Measurements from ENCODE around the gene XKR7. TPM values are rescaled to one million over a fixed set of nuclear protein-coding genes. Genes with fewer than 3 reads are reported as not detected.

XKR7 gene
- polyA plus RNA-seq, 1 donor from 2014 or later, result 9.6 TPM

GRCh38 chr20:32010101-32010500 is 42.1 kb downstream of the XKR7 start, which contains the start of gene CCM2L:
TSS of gene CCM2L (plus strand) at chr20:32010438. CDS start at chr20:32010455, 17 bp downstream.
- H3K27ac ChIP-seq (ENCODE audit: low read length), result no peak within 1 kb of the TSS
- no peaks in the 10 kb centered on the region for H3K36me3 ChIP-seq (ENCODE audit: insufficient read depth, low read length)
- H3K9ac ChIP-seq (ENCODE audit: low read length), result no peak within 1 kb of the TSS
- no peak for TF ChIP-seq MXI1 (conservative IDR thresholded peaks at IDR 0.05; ENCODE audit: poor library complexity, severe bottlenecking)
- no peak for TF ChIP-seq POLR2AphosphoS5 (IDR thresholded peaks at IDR 0.05)
- no peak for TF ChIP-seq SMC3 (conservative IDR thresholded peaks at IDR 0.05; ENCODE audit: poor library complexity)
- TF ChIP-seq TAF1 (IDR thresholded peaks at IDR 0.05; ENCODE audit: low read depth), result no peak
- no peak for TF ChIP-seq RAD21 (conservative IDR thresholded peaks at IDR 0.05)
- no peak for TF ChIP-seq EZH2 (IDR thresholded peaks at IDR 0.05; ENCODE audit: borderline replicate concordance, insufficient read depth, low read length, poor library complexity, severe bottlenecking)
- H2AFZ ChIP-seq (ENCODE audit: low read depth, low read length), result no peak within 1 kb of the TSS
- H3K79me2 ChIP-seq (replicated peaks; ENCODE audit: insufficient read depth, low read length), result no peaks in the 10 kb centered on the region
- H3K9me2 ChIP-seq (ENCODE audit: insufficient read depth, low read length), result no peaks in the 10 kb centered on the region
- H3K9me3 ChIP-seq (ENCODE audit: low read length), result no peaks in the 10 kb centered on the region
- H3K4me2 ChIP-seq (ENCODE audit: low read length), result no peak within 1 kb of the TSS
- no peaks in the 10 kb centered on the region for H3K27me3 ChIP-seq (ENCODE audit: insufficient read depth, low read depth, low read length)
- no peak within 1 kb of the TSS for H3K4me3 ChIP-seq (ENCODE audit: low read length)
- no peaks in the 10 kb centered on the region for H3F3A ChIP-seq (ENCODE audit: insufficient read depth, low read length, poor library complexity, severe bottlenecking)
- H4K20me1 ChIP-seq (ENCODE audit: insufficient read depth), result no peaks in the 10 kb centered on the region

GRCh38 chr20:32010666-32011065 is 42.7 kb downstream of the XKR7 start:
- H3K27me3 ChIP-seq (ENCODE audit: insufficient read depth, low read depth, low read length), result no peaks in the 10 kb centered on the region
- no peaks in the 10 kb centered on the region for H3K9me3 ChIP-seq (ENCODE audit: low read length)
- no peaks in the 10 kb centered on the region for H3K9me2 ChIP-seq (ENCODE audit: insufficient read depth, low read length)
- no peak for TF ChIP-seq POLR2AphosphoS5 (IDR thresholded peaks at IDR 0.05)
- TF ChIP-seq, protein P1, sequence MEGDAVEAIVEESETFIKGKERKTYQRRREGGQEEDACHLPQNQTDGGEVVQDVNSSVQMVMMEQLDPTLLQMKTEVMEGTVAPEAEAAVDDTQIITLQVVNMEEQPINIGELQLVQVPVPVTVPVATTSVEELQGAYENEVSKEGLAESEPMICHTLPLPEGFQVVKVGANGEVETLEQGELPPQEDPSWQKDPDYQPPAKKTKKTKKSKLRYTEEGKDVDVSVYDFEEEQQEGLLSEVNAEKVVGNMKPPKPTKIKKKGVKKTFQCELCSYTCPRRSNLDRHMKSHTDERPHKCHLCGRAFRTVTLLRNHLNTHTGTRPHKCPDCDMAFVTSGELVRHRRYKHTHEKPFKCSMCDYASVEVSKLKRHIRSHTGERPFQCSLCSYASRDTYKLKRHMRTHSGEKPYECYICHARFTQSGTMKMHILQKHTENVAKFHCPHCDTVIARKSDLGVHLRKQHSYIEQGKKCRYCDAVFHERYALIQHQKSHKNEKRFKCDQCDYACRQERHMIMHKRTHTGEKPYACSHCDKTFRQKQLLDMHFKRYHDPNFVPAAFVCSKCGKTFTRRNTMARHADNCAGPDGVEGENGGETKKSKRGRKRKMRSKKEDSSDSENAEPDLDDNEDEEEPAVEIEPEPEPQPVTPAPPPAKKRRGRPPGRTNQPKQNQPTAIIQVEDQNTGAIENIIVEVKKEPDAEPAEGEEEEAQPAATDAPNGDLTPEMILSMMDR (IDR thresholded peaks at IDR 0.05; ENCODE audit: poor library complexity, severe bottlenecking), result no peak
- TF ChIP-seq, protein P2, sequence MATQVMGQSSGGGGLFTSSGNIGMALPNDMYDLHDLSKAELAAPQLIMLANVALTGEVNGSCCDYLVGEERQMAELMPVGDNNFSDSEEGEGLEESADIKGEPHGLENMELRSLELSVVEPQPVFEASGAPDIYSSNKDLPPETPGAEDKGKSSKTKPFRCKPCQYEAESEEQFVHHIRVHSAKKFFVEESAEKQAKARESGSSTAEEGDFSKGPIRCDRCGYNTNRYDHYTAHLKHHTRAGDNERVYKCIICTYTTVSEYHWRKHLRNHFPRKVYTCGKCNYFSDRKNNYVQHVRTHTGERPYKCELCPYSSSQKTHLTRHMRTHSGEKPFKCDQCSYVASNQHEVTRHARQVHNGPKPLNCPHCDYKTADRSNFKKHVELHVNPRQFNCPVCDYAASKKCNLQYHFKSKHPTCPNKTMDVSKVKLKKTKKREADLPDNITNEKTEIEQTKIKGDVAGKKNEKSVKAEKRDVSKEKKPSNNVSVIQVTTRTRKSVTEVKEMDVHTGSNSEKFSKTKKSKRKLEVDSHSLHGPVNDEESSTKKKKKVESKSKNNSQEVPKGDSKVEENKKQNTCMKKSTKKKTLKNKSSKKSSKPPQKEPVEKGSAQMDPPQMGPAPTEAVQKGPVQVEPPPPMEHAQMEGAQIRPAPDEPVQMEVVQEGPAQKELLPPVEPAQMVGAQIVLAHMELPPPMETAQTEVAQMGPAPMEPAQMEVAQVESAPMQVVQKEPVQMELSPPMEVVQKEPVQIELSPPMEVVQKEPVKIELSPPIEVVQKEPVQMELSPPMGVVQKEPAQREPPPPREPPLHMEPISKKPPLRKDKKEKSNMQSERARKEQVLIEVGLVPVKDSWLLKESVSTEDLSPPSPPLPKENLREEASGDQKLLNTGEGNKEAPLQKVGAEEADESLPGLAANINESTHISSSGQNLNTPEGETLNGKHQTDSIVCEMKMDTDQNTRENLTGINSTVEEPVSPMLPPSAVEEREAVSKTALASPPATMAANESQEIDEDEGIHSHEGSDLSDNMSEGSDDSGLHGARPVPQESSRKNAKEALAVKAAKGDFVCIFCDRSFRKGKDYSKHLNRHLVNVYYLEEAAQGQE (IDR thresholded peaks at IDR 0.05; ENCODE audit: borderline replicate concordance), result no peak
- no peak for TF ChIP-seq EZH2 (IDR thresholded peaks at IDR 0.05; ENCODE audit: borderline replicate concordance, insufficient read depth, low read length, poor library complexity, severe bottlenecking)
- no peak overlapping the region for H3K27ac ChIP-seq (ENCODE audit: low read length)
- no peaks in the 10 kb centered on the region for H3K36me3 ChIP-seq (ENCODE audit: insufficient read depth, low read length)
- H3F3A ChIP-seq (ENCODE audit: insufficient read depth, low read length, poor library complexity, severe bottlenecking), result no peaks in the 10 kb centered on the region
- no peaks in the 10 kb centered on the region for H3K79me2 ChIP-seq (replicated peaks; ENCODE audit: insufficient read depth, low read length)
- H4K20me1 ChIP-seq (ENCODE audit: insufficient read depth), result no peaks in the 10 kb centered on the region
- no peak overlapping the region for H2AFZ ChIP-seq (ENCODE audit: low read depth, low read length)
- no peak overlapping the region for H3K4me2 ChIP-seq (ENCODE audit: low read length)
- no peak overlapping the region for H3K9ac ChIP-seq (ENCODE audit: low read length)
- H3K4me3 ChIP-seq (ENCODE audit: low read length), result no peak overlapping the region

DNA sequence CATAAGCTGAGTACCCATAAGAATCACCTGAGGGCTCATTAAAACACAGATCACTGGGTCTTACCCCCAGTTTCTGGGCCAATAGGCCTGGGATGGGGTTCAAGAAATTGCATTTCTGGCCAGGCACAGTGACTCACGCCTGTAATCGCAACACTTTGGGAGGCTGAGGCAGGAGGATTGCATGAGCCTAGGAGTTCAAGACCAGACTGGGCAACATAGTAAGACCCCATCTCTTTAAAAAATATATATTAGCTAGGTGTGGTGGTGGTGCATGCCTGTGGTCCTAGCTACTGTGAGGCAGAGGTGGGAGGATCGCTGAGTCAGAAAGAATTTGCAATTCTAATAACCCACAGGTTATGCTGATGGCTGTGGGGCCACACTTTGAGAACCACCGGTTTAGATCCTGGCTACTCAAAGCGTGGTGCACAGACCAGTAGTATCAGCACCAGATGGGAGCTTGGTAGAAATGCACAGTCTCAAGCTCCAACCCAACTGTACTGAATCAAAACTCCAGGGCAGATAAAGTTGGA is 44.3 kb downstream of the XKR7 start:
- Histone ChIP-seq H3K9ac (ENCODE audit: low read length) (no peak overlapping the region), H3F3A (ENCODE audit: insufficient read depth, low read length, poor library complexity, severe bottlenecking) (no peaks in the 10 kb centered on the region), H3K36me3 (ENCODE audit: insufficient read depth, low read length) (no peaks in the 10 kb centered on the region), H3K27me3 (ENCODE audit: insufficient read depth, low read depth, low read length) (peaks cover 3% of the 10 kb centered on the region), H3K79me2 (replicated peaks; ENCODE audit: insufficient read depth, low read length) (no peaks in the 10 kb centered on the region), H3K27ac (ENCODE audit: low read length) (no peak overlapping the region), H3K9me3 (ENCODE audit: low read length) (no peaks in the 10 kb centered on the region), H2AFZ (ENCODE audit: low read depth, low read length) (no peak overlapping the region), H3K4me3 (ENCODE audit: low read length) (no peak overlapping the region), H4K20me1 (ENCODE audit: insufficient read depth) (no peaks in the 10 kb centered on the region), H3K9me2 (ENCODE audit: insufficient read depth, low read length) (no peaks in the 10 kb centered on the region), H3K4me2 (ENCODE audit: low read length) (no peak overlapping the region)
- TF ChIP-seq EP300 (conservative IDR thresholded peaks at IDR 0.05; ENCODE audit: poor library complexity, severe bottlenecking), result no peak
- no peak for TF ChIP-seq POLR2AphosphoS5 (IDR thresholded peaks at IDR 0.05)
- TF ChIP-seq EZH2 (IDR thresholded peaks at IDR 0.05; ENCODE audit: borderline replicate concordance, insufficient read depth, low read length, poor library complexity, severe bottlenecking), result no peak
